K562 (cell line): ENCODE results near the gene SNX27.

Experiments
- PCBP1 ChIP-seq: fragments of 200-400 bp; formaldehyde crosslinking; IDR thresholded peaks from 2 replicates; pipeline ENCODE4 v1.6.1; 2018; ENCODE audit warnings: mild to moderate bottlenecking, low read depth, low read length; ENCODE audit not compliant: poor library complexity, severe bottlenecking
- TGIF2 ChIP-seq: sonication (generic); formaldehyde crosslinking; IDR thresholded peaks from 2 replicates; pipeline ENCODE4 v1.8.1; 2022; ENCODE audit warnings: mild to moderate bottlenecking, missing genetic modification reagents, moderate library complexity
- ZC3H4 ChIP-seq: sonication (generic); formaldehyde crosslinking; IDR thresholded peaks from 2 replicates; pipeline ENCODE4 v1.9.0; 2021; ENCODE audit warnings: missing genetic modification reagents, borderline replicate concordance
- TF ChIP-seq, protein P1 (sequence below), 3 experiments: IDR thresholded peaks in 2 of 3; conservative IDR thresholded peaks in 1 of 3; 2 replicates each; pipeline ENCODE4 v1.5.1; 2011 to 2012; ENCODE audit warnings: low read length in 3 of 3, mild to moderate bottlenecking in 3 of 3, control low read depth in 2 of 3, improper control_type of control experiment in 1 of 3, inconsistent platforms in 1 of 3, low read depth in 1 of 3, mixed read lengths in 1 of 3, moderate library complexity in 1 of 3; ENCODE audit not compliant: insufficient read depth in 2 of 3
- TF ChIP-seq, protein P2 (sequence below): fragments of 450-650 bp; formaldehyde crosslinking; IDR thresholded peaks from 2 replicates; pipeline ENCODE4 v1.4.0; 2020; ENCODE audit warnings: mild to moderate bottlenecking, mixed read lengths
- TF ChIP-seq, protein P3 (sequence below), 2 experiments: fragments of 450-650 bp; formaldehyde crosslinking in 1 of 2; IDR thresholded peaks; 2 replicates each; pipeline versions ENCODE4 v1.4.0 to v1.6.1; 2014 to 2020; ENCODE audit warnings: mild to moderate bottlenecking in 2 of 2, borderline replicate concordance in 1 of 2, low read depth in 1 of 2

DNA sequence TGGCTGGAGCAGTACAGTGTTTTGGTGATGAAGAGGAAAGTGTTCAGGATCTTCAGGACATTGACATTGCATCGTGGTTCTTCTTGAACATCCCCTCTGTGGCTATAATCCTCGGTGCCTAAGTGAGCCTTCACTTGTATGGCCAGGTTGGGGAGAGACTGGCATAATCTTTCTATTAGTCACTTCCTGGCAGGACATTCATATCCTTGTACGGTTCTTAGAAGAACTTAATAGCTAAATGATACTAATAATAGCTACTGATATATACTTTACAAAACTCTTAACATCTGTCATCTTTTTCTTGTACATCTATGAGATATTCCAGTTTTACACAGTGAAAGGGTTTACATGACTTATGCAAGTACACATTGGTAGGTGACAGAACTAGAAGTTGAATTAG lies 69.0 kb downstream of the SNX27 start:
- TF ChIP-seq ZC3H4 (CRISPR knock-in tag), result no peak
- TF ChIP-seq, protein P1, sequence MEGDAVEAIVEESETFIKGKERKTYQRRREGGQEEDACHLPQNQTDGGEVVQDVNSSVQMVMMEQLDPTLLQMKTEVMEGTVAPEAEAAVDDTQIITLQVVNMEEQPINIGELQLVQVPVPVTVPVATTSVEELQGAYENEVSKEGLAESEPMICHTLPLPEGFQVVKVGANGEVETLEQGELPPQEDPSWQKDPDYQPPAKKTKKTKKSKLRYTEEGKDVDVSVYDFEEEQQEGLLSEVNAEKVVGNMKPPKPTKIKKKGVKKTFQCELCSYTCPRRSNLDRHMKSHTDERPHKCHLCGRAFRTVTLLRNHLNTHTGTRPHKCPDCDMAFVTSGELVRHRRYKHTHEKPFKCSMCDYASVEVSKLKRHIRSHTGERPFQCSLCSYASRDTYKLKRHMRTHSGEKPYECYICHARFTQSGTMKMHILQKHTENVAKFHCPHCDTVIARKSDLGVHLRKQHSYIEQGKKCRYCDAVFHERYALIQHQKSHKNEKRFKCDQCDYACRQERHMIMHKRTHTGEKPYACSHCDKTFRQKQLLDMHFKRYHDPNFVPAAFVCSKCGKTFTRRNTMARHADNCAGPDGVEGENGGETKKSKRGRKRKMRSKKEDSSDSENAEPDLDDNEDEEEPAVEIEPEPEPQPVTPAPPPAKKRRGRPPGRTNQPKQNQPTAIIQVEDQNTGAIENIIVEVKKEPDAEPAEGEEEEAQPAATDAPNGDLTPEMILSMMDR (IDR thresholded peaks at IDR 0.05 in 2 of 3, conservative IDR thresholded peaks at IDR 0.05 in 1 of 3; ENCODE audit: insufficient read depth in 2 of 3, low read depth in 1 of 3, low read length in 3 of 3), result no peak
- TF ChIP-seq PCBP1, result no peak
- no peak for TF ChIP-seq TGIF2 (CRISPR knock-in tag)
- TF ChIP-seq, protein P2, sequence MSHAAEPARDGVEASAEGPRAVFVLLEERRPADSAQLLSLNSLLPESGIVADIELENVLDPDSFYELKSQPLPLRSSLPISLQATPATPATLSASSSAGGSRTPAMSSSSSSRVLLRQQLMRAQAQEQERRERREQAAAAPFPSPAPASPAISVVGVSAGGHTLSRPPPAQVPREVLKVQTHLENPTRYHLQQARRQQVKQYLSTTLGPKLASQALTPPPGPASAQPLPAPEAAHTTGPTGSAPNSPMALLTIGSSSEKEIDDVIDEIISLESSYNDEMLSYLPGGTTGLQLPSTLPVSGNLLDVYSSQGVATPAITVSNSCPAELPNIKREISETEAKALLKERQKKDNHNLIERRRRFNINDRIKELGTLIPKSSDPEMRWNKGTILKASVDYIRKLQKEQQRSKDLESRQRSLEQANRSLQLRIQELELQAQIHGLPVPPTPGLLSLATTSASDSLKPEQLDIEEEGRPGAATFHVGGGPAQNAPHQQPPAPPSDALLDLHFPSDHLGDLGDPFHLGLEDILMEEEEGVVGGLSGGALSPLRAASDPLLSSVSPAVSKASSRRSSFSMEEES (CRISPR knock-in tag), result no peak
- TF ChIP-seq, protein P3, sequence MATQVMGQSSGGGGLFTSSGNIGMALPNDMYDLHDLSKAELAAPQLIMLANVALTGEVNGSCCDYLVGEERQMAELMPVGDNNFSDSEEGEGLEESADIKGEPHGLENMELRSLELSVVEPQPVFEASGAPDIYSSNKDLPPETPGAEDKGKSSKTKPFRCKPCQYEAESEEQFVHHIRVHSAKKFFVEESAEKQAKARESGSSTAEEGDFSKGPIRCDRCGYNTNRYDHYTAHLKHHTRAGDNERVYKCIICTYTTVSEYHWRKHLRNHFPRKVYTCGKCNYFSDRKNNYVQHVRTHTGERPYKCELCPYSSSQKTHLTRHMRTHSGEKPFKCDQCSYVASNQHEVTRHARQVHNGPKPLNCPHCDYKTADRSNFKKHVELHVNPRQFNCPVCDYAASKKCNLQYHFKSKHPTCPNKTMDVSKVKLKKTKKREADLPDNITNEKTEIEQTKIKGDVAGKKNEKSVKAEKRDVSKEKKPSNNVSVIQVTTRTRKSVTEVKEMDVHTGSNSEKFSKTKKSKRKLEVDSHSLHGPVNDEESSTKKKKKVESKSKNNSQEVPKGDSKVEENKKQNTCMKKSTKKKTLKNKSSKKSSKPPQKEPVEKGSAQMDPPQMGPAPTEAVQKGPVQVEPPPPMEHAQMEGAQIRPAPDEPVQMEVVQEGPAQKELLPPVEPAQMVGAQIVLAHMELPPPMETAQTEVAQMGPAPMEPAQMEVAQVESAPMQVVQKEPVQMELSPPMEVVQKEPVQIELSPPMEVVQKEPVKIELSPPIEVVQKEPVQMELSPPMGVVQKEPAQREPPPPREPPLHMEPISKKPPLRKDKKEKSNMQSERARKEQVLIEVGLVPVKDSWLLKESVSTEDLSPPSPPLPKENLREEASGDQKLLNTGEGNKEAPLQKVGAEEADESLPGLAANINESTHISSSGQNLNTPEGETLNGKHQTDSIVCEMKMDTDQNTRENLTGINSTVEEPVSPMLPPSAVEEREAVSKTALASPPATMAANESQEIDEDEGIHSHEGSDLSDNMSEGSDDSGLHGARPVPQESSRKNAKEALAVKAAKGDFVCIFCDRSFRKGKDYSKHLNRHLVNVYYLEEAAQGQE (IDR thresholded peaks at IDR 0.05; ENCODE audit: borderline replicate concordance), result no peak
- TF ChIP-seq, protein P3 (CRISPR knock-in tag; IDR thresholded peaks at IDR 0.05; ENCODE audit: low read depth), result no peak
